Muscle of back (tissue), 11 donors: Measurements from ENCODE around the gene OR4E2. TPM values are rescaled to one million over a fixed set of nuclear protein-coding genes. Genes with fewer than 3 reads are reported as not detected.
A peak's percentile ranks its signal among the peaks of the same experiment; 100 is the strongest.
"Not testable (repeated sequence)": the region's sequence is repeated elsewhere in the genome, so short reads cannot be mapped to it uniquely, and the experiment has no call there.

Source experiments
- DNase-seq, 3 donors: peaks; one replicate each; pipeline versions ENCODE4 v3.0.0 to v3.0.0-alpha.2; 2013
- polyA plus RNA-seq, 10 donors: library from polyadenylated mRNA; unstranded; fragments of 120-200 nt; gene quantifications; one replicate each; pipeline ENCODE4 v1.2.1, GENCODE V29; 2013; ENCODE audit not compliant: insufficient read length in 10 of 10

Gene OR4E2
- polyA plus RNA-seq, 10 donors: not detected

GRCh38 chr14:21694425-21694824, 40.8 kb downstream of the OR4E2 start:
- DNase-seq: no peak

- not testable (repeated sequence) for DNase-seq
Observed at GRCh38 chr14:21697662-21698061, 44.0 kb downstream of the OR4E2 start.

- DNase-seq: not testable (repeated sequence)
Observed at GRCh38 chr14:21698538-21698937, 44.9 kb downstream of the OR4E2 start.

- no peak for DNase-seq
Observed at GRCh38 chr14:21699551-21699950, 45.9 kb downstream of the OR4E2 start.

- no peak for DNase-seq
Observed at GRCh38 chr14:21702316-21702715, 48.7 kb downstream of the OR4E2 start.

GRCh38 chr14:21703357-21704326, 50.0 kb downstream of the OR4E2 start:
- no peak for DNase-seq

- DNase-seq: no peak
Observed at GRCh38 chr14:21704338-21704737, 50.7 kb downstream of the OR4E2 start.

GRCh38 chr14:21711360-21711961, 57.8 kb downstream of the OR4E2 start:
- DNase-seq: peak; percentile 14 to 41 (median 27)

- no peak for DNase-seq
Observed at GRCh38 chr14:21712036-21712435, 58.4 kb downstream of the OR4E2 start.

GRCh38 chr14:21714318-21714929, 60.8 kb downstream of the OR4E2 start:
- no peak for DNase-seq

Other genes with a start within 250 kb of the OR4E2 start
- gene CHD8, start 197.7 kb upstream of the OR4E2 start, polyA plus RNA-seq: 10 to 100 TPM; 34.8 to 47.0 (median 39.2) TPM
- gene RAB2B, start 176.9 kb upstream of the OR4E2 start, polyA plus RNA-seq: 10 to 100 TPM; 19.0 to 29.2 (median 21.8) TPM
- 10 to 100 TPM; 34.8 to 46.7 (median 43.6) TPM for gene TOX4, start 176.6 kb upstream of the OR4E2 start, polyA plus RNA-seq
- gene METTL3, start 142.5 kb upstream of the OR4E2 start, polyA plus RNA-seq: 10 to 100 TPM; 34.4 to 70.4 (median 44.6) TPM
- 10 to 100 TPM; 10.7 to 16.6 (median 14.7) TPM for gene SALL2, start 127.5 kb upstream of the OR4E2 start, polyA plus RNA-seq
- not detected for gene OR10G3, start 73.8 kb upstream of the OR4E2 start, polyA plus RNA-seq
- gene OR10G2, start 18.9 kb upstream of the OR4E2 start, polyA plus RNA-seq: not detected
- gene OR4E1, start 20.0 kb downstream of the OR4E2 start, polyA plus RNA-seq: under 1 TPM in 2 of 10 donors, not detected in 8; 0.05 to 0.06 TPM